ENCODE measurements around the gene DNPH1. TPM values are rescaled to one million over a fixed set of nuclear protein-coding genes. Genes with fewer than 3 reads are reported as not detected.
A peak's percentile ranks its signal among the peaks of the same experiment; 100 is the strongest.

Gene DNPH1
- total and polyA plus RNA-seq, 10 of the 15 experiments (the other 5 are each of a cell fraction or from before 2014, with no cell fraction given), result 7.0 to 136 (median 67.7) TPM

GRCh38 chr6:43176423-43176786 lies 52.9 kb downstream of the DNPH1 start:
- H3K4me3 ChIP-seq, result no peak overlapping the region
- no peak overlapping the region for H3K27ac ChIP-seq (ENCODE audit: control insufficient read depth, insufficient read depth)
- no peaks in the 10 kb centered on the region for H3K27me3 ChIP-seq (replicated peaks in 1 of 2; ENCODE audit: control insufficient read depth in 2 of 2, insufficient read depth in 2 of 2, low read length in 1 of 2)
- 96% methylated on average over 6 of the region's 6 CpGs for WGBS (ENCODE audit: insufficient coverage, insufficient replicate concordance, low lambda C conversion rate, missing lambda C conversion rate)
- H3K4me1 ChIP-seq (ENCODE audit: control insufficient read depth, insufficient read depth, low read length), result peaks cover 27% of the 10 kb centered on the region
- FAIRE-seq, result no peak
- no peak overlapping the region for H3K9ac ChIP-seq (ENCODE audit: control insufficient read depth, insufficient read depth, low read length)
- H3K9me3 ChIP-seq (replicated peaks; ENCODE audit: control insufficient read depth, insufficient read depth, low read length), result no peaks in the 10 kb centered on the region
- H2AFZ ChIP-seq (ENCODE audit: control insufficient read depth, low read depth, low read length), result no peak overlapping the region
- H3K79me2 ChIP-seq (ENCODE audit: control insufficient read depth, insufficient read depth, low read length), result peaks cover 46% of the 10 kb centered on the region
- in situ Hi-C loops (cut with MboI) (no loop called here), intact Hi-C loops (cut with micrococcal nuclease; ENCODE audit: unreplicated experiment) (loop anchor here (10.0 kb wide), 1 partner anchor 392 kb away; the partner anchor contains the start of gene BICRAL)
- H3K4me2 ChIP-seq (ENCODE audit: control insufficient read depth, insufficient read depth), result no peak overlapping the region
- H3K36me3 ChIP-seq (ENCODE audit: control insufficient read depth in 2 of 2, insufficient read depth in 2 of 2, low read length in 1 of 2), result peaks cover 30 to 36% of the 10 kb centered on the region in 2 experiments
- ChIA-PET CTCF (interaction anchor here (1.0 kb wide), 1 partner anchor 88 kb away, joined by 3 read pairs; no protein-coding TSS in a partner anchor), SMC1A (ENCODE audit: uncharacterized antibody, unreplicated experiment) (interaction anchor here (0.6 to 1.0 kb wide), 2 partner anchors 36 to 90 kb away, joined by 3 read pairs; no protein-coding TSS in a partner anchor), POLR2A (interaction anchor here (0.6 to 0.7 kb wide), 3 partner anchors 9 to 79 kb away, joined by 3 to 4 read pairs (median 3); no protein-coding TSS in a partner anchor), RAD21 (ENCODE audit: unreplicated experiment) (no interaction called here)
- TF ChIP-seq POLR2AphosphoS5 (IDR thresholded peaks at IDR 0.05; ENCODE audit: low read length), result peak; percentile 52; the same call in 1 of the 2 replicates
- TF ChIP-seq CTCF (IDR thresholded peaks at IDR 0.05 in 2 of 3, conservative IDR thresholded peaks at IDR 0.05 in 1 of 3; ENCODE audit: control insufficient read depth in 2 of 3, extremely low read depth in 1 of 3, insufficient read depth in 1 of 3, low read depth in 3 of 3, low read length in 3 of 3), result no peak
- BruUV-seq (replicated peaks), result no TSS peak
- DNase-seq (ENCODE audit: low read depth, low spot score), result no peak
- peaks cover 6% of the 10 kb centered on the region; the same call in 1 of the 2 replicates for H4K20me1 ChIP-seq (ENCODE audit: control insufficient read depth, insufficient read depth)
- ATAC-seq, result no peak
